T-cell (primary cell): ENCODE results near the gene APIP. TPM values are rescaled to one million over a fixed set of nuclear protein-coding genes. Genes with fewer than 3 reads are reported as not detected.

Experiments
- ATAC-seq, 4 experiments: fragments of 200-7000 bp in 3 of 4; fragments of 150-1000 bp in 1 of 4; cut with Tn5 transposase; replicated peaks in 1 of 4; 1 replicate in 3 of 4; 2 replicates in 1 of 4; pipeline ENCODE4 v1.10.0; 2021; ENCODE audit warnings: moderate library complexity in 3 of 4, mild to moderate bottlenecking in 2 of 4, moderate number of reproducible peaks in 1 of 4
- CTCF ChIA-PET, 2 donors: fragments of 300-600 bp; sonication (Branson Sonifier 250); formaldehyde crosslinking; loops; one replicate each; lab custom pipeline; 2022; ENCODE audit warnings: antibody characterized with exemption in 2 of 2; lab: Charles Lee
- POLR2A ChIA-PET, 2 donors: fragments of 300-600 bp; sonication (Branson Sonifier 250); formaldehyde crosslinking; loops; one replicate each; lab custom pipeline; 2022; ENCODE audit warnings: antibody characterized with exemption in 2 of 2; lab: Charles Lee
- DNase-seq, 35 experiments: peaks; one replicate each; pipeline versions ENCODE4 v3.0.0 to v3.0.0-alpha.2; 2013 to 2023
- H3K27ac ChIP-seq: one replicate; pipeline ENCODE4 v1.5.1; 2013; ENCODE audit warnings: low read length
- H3K27me3 ChIP-seq, 2 experiments: replicated peaks in 1 of 2; 1 replicate in 1 of 2; 2 replicates in 1 of 2; pipeline versions ENCODE4 v1.6.1 to v1.7.0; 2013; ENCODE audit warnings: low read length in 1 of 2, mixed read lengths in 1 of 2; ENCODE audit not compliant: control insufficient read depth in 2 of 2, insufficient read depth in 2 of 2; ENCODE audit errors: extremely low read depth in 1 of 2
- H3K36me3 ChIP-seq, 2 donors: 1 replicate in 1 of 2; 2 replicates in 1 of 2; pipeline versions ENCODE4 v1.6.1 to v1.7.0; 2013; ENCODE audit warnings: low read length in 1 of 2; ENCODE audit not compliant: control insufficient read depth in 2 of 2, insufficient read depth in 1 of 2; ENCODE audit errors: extremely low read depth in 1 of 2
- H3K4me1 ChIP-seq, 2 experiments: 1 replicate in 1 of 2; 2 replicates in 1 of 2; pipeline versions ENCODE4 v1.6.1 to v1.7.0; 2013; ENCODE audit warnings: low read length in 2 of 2, mixed read lengths in 1 of 2; ENCODE audit not compliant: insufficient read depth in 2 of 2, control insufficient read depth in 1 of 2; ENCODE audit errors: extremely low read depth in 1 of 2
- H3K4me3 ChIP-seq, 2 donors: 1 replicate in 1 of 2; 2 replicates in 1 of 2; pipeline versions ENCODE4 v1.5.1 to v1.7.0; 2013; ENCODE audit warnings: mild to moderate bottlenecking in 2 of 2, low read length in 1 of 2, moderate library complexity in 1 of 2; ENCODE audit not compliant: control insufficient read depth in 1 of 2; ENCODE audit errors: extremely low read depth in 1 of 2
- H3K9me3 ChIP-seq: 2 replicates; pipeline ENCODE4 v1.7.0; 2013
- H3K27ac Mint-ChIP-seq, 2 donors: one replicate each; pipeline ENCODE4 v1.8.0; 2020 to 2021; ENCODE audit warnings: mild to moderate bottlenecking in 2 of 2, mixed read lengths in 2 of 2
- H3K27me3 Mint-ChIP-seq, 2 donors: one replicate each; pipeline ENCODE4 v1.8.0; 2021 to 2022; ENCODE audit warnings: mixed read lengths in 2 of 2
- H3K36me3 Mint-ChIP-seq: one replicate; pipeline ENCODE4 v1.8.0; 2021; ENCODE audit warnings: mixed read lengths
- H3K4me1 Mint-ChIP-seq, 3 donors: one replicate each; pipeline ENCODE4 v1.8.0; 2020 to 2022; ENCODE audit warnings: mixed read lengths in 3 of 3, mild to moderate bottlenecking in 1 of 3
- H3K4me3 Mint-ChIP-seq, 3 donors: one replicate each; pipeline ENCODE4 v1.8.0; 2020 to 2022; ENCODE audit warnings: mild to moderate bottlenecking in 3 of 3, mixed read lengths in 3 of 3, moderate library complexity in 3 of 3
- H3K9me3 Mint-ChIP-seq, 3 donors: one replicate each; pipeline ENCODE4 v1.8.0; 2020 to 2022; ENCODE audit warnings: mixed read lengths in 3 of 3
- WGBS: methylation state at CpG from one replicate; pipeline ENCODE4 v1.1.5; 2013; ENCODE audit warnings: missing lambda C conversion rate; ENCODE audit not compliant: insufficient coverage; 5-methylcytosine and 5-hydroxymethylcytosine counted together
- total RNA-seq, 35 experiments: library from RNA in 6 of 35; stranded (reverse) in 6 of 35; fragments of 120-200 nt in 1 of 35; gene quantifications; one replicate each; pipeline versions ENCODE4 v1.2.1 to v1.2.4 and lab custom pipeline; 2013 to 2026

The APIP gene
- total RNA-seq, 5 donors from 2014 or later (not counting 1 experiment from before 2014, with no cell fraction given), result 9.4 to 15.7 (median 15.6) TPM

- ChIA-PET CTCF (interaction anchor here in 1 of 2 donors (1.9 to 2.2 kb wide), 2 partner anchors 15 to 17 kb away, joined by 5 to 6 read pairs; no protein-coding TSS in a partner anchor), POLR2A (interaction anchor here in 1 of 2 donors (0.8 kb wide), 1 partner anchor 210 kb away, joined by 3 read pairs; no protein-coding TSS in a partner anchor)
- H3K27ac ChIP-seq, result no peak overlapping the region
- no peaks in the 10 kb centered on the region for H3K36me3 ChIP-seq
- no peak for DNase-seq
- no peaks in the 10 kb centered on the region for H3K27me3 ChIP-seq
- H3K27ac Mint-ChIP-seq, result no peak overlapping the region
- H3K9me3 ChIP-seq, result no peaks in the 10 kb centered on the region
- H3K4me3 ChIP-seq, result no peak overlapping the region
- no peaks in the 10 kb centered on the region for H3K27me3 Mint-ChIP-seq
- H3K4me3 Mint-ChIP-seq, result no peak overlapping the region
- peaks cover 15 to 27% (median 24%) of the 10 kb centered on the region in 3 donors for H3K4me1 Mint-ChIP-seq
- WGBS, result over 99% methylated on average over 11 of the region's 13 CpGs
- no peak for ATAC-seq
- peaks cover 0 to 5% (median 3%) of the 10 kb centered on the region in 3 donors for H3K9me3 Mint-ChIP-seq
- peaks cover 52% of the 10 kb centered on the region for H3K36me3 Mint-ChIP-seq
- H3K4me1 ChIP-seq, result peaks cover 0 to 2% of the 10 kb centered on the region in 2 experiments
Observed at GRCh38 chr11:34941688-34942087, 25.5 kb upstream of the APIP start.

DNA sequence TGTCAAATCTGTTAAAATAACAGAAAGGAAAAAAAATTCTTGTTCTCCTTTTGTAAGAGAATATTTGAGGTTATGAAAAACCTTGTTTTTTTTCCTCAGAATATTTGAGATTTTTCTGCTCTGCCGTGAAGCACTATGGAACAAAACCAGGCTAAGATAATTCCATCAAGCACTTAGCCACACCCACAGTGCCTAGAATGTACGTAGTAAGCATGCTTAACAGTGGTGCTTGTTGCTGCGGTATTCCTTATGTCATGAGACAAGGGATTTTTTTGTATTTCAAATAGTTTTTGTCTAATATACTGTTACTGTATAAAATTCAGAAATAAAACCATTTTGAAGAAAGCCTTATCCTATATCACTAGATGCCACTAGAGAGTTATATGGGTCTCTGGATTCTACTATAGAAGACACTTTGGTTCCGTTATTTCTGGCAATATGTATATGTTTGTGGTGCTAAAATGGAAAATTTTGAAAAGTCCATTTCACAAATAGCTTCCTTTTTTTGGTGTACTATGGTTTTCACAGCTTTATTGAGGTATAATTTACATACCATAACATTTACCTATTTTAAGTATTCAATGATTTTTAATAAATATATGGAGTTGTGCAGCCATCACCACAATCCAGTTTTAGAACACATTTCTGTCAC lies 24.0 kb upstream of the APIP start:
- no peak overlapping the region for H3K4me3 ChIP-seq
- CTCF ChIA-PET, result interaction anchor here (0.7 to 1.9 kb wide), 3 partner anchors 15 to 824 kb away, joined by 3 to 5 read pairs (median 3); no protein-coding TSS in a partner anchor
- Mint-ChIP-seq H3K27me3 (no peaks in the 10 kb centered on the region), H3K4me3 (no peak overlapping the region), H3K9me3 (peaks cover 0 to 5% (median 3%) of the 10 kb centered on the region in 3 donors), H3K27ac (no peak overlapping the region), H3K36me3 (peaks cover 49% of the 10 kb centered on the region), H3K4me1 (peaks cover 27 to 30% (median 28%) of the 10 kb centered on the region in 3 donors)
- no peak for DNase-seq
- no CpG with 5 or more reads among the region's 4 CpGs for WGBS
- no peak for ATAC-seq
- peaks cover 0 to 2% of the 10 kb centered on the region in 2 experiments for H3K4me1 ChIP-seq
- no peaks in the 10 kb centered on the region for H3K9me3 ChIP-seq
- no peaks in the 10 kb centered on the region for H3K27me3 ChIP-seq
- H3K36me3 ChIP-seq, result no peaks in the 10 kb centered on the region
- POLR2A ChIA-PET, result no interaction called here
- H3K27ac ChIP-seq, result no peak overlapping the region

DNA sequence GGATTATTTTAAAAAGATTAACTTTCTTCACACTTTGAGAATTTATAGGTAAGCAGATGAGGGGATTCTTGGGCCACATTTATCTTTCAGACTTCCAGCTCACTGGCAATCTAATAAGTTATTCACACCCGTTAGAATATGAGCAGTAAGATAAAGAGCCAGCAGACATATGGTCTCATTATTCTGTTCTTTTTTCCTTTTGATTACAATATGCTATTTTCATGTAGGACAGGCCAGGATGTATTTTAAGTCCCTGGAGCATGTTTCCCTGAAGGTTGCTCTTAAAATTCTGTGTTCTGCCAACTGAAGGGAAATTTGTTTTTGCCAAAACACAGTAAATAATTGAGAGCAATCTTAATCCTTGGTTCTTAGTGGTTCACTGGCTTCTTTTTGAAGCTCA lies 22.4 kb upstream of the APIP start:
- ChIA-PET POLR2A (interaction anchor here in 1 of 2 donors (0.6 kb wide), 1 partner anchor 26 kb away, joined by 3 read pairs; no protein-coding TSS in a partner anchor), CTCF (no interaction called here)
- Mint-ChIP-seq H3K4me3 (no peak overlapping the region), H3K36me3 (peaks cover 45% of the 10 kb centered on the region), H3K4me1 (peaks cover 28 to 30% (median 29%) of the 10 kb centered on the region in 3 donors), H3K27ac (no peak overlapping the region), H3K9me3 (no peaks in the 10 kb centered on the region), H3K27me3 (no peaks in the 10 kb centered on the region)
- H3K4me1 ChIP-seq, result peaks cover 0 to 2% of the 10 kb centered on the region in 2 experiments
- H3K27ac ChIP-seq, result no peak overlapping the region
- H3K4me3 ChIP-seq, result no peak overlapping the region
- ATAC-seq (no peak), DNase-seq (no peak)
- H3K9me3 ChIP-seq, result no peaks in the 10 kb centered on the region
- no peaks in the 10 kb centered on the region for H3K27me3 ChIP-seq
- no peaks in the 10 kb centered on the region for H3K36me3 ChIP-seq
- no CpG with 5 or more reads among the region's 1 CpG for WGBS

DNA sequence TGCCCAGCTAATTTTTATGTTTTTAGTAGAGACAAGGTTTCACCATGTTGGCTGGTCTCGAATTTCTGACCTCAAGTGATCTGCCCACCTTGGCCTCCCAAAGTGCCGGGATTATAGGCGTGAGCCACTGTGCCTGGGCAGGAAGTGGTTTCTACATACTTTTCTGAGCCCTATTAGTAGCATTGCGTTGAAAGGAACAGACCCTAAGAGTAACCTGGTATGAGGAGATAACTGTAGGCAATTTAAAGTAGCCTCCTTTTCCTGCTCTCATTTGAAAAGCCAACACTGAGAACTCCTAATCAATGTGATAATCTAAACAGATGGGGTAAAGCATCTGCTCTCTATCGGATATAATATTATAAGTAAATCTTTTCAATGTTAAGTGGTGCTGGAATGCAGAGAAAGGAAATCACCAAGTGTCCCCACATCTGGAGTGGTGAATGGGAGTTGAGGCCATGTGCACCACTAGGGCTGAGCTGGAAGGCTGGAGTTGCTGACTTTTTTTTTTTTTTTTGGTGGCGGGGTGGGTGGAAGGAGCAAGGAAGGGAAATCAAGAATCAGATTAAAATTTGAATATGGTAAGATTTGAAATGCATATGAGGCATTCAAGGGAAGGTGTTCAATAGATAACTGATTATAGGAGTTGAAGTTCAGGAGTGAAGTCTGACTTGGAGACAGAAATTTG lies 20.9 kb upstream of the APIP start:
- Histone ChIP-seq H3K4me3 (no peak overlapping the region), H3K27me3 (no peaks in the 10 kb centered on the region), H3K4me1 (peaks cover 0 to 2% of the 10 kb centered on the region in 2 experiments), H3K9me3 (no peaks in the 10 kb centered on the region), H3K36me3 (peaks cover 0 to 3% of the 10 kb centered on the region in 2 donors), H3K27ac (no peak overlapping the region)
- Mint-ChIP-seq H3K27me3 (no peaks in the 10 kb centered on the region), H3K36me3 (peaks cover 56% of the 10 kb centered on the region), H3K4me3 (peak overlapping the region in 1 of 3 donors; percentile 4), H3K4me1 (peaks cover 28 to 30% (median 29%) of the 10 kb centered on the region in 3 donors), H3K27ac (no peak overlapping the region), H3K9me3 (no peaks in the 10 kb centered on the region)
- POLR2A ChIA-PET, result no interaction called here
- WGBS, result 63% methylated on average over 4 of the region's 6 CpGs
- no peak for DNase-seq
- CTCF ChIA-PET, result interaction anchor here in 1 of 2 donors (0.6 kb wide), 1 partner anchor 456 kb away, joined by 4 read pairs; no protein-coding TSS in a partner anchor
- ATAC-seq, result peak in 1 of 4 experiments; percentile 35

GRCh38 chr11:34929794-34930763 lies 13.9 kb upstream of the APIP start:
- DNase-seq, result no peak
- Mint-ChIP-seq H3K4me1 (peaks cover 17 to 28% (median 20%) of the 10 kb centered on the region in 3 donors), H3K27me3 (no peaks in the 10 kb centered on the region), H3K36me3 (peaks cover 23% of the 10 kb centered on the region), H3K4me3 (no peak overlapping the region), H3K27ac (no peak overlapping the region), H3K9me3 (no peaks in the 10 kb centered on the region)
- ChIA-PET CTCF (interaction anchor here in 1 of 2 donors (0.6 kb wide), 1 partner anchor 317 kb away, joined by 3 read pairs; no protein-coding TSS in a partner anchor), POLR2A (interaction anchor here in 1 of 2 donors (0.5 kb wide), 1 partner anchor 50 kb away, joined by 3 read pairs; no protein-coding TSS in a partner anchor)
- Histone ChIP-seq H3K27me3 (no peaks in the 10 kb centered on the region), H3K4me3 (no peak overlapping the region), H3K36me3 (peaks cover 0 to 3% of the 10 kb centered on the region in 2 donors), H3K4me1 (peaks cover 0 to 2% of the 10 kb centered on the region in 2 experiments), H3K9me3 (no peaks in the 10 kb centered on the region), H3K27ac (no peak overlapping the region)
- WGBS, result 91% methylated on average over 4 of the region's 11 CpGs
- ATAC-seq, result no peak
